Ishikawa (cell line): ENCODE measurements around the gene AICDA.

Experiments used
- MAX ChIP-seq: IDR thresholded peaks from 2 replicates; pipeline ENCODE4 v1.6.1; 2012
- TCF12 ChIP-seq: IDR thresholded peaks from 2 replicates; pipeline ENCODE4 v1.6.1; 2012; ENCODE audit warnings: low read depth
- YY1 ChIP-seq: IDR thresholded peaks from 2 replicates; pipeline ENCODE4 v1.6.1; 2012; ENCODE audit warnings: low read depth
- ZBTB7A ChIP-seq: IDR thresholded peaks from 2 replicates; pipeline ENCODE4 v1.6.1; 2012; ENCODE audit warnings: low read depth

- TF ChIP-seq TCF12: no peak
- TF ChIP-seq MAX: no peak
- no peak for TF ChIP-seq ZBTB7A
- no peak for TF ChIP-seq YY1
Measured at GRCh38 chr12:8593246-8593645, 19.4 kb downstream of the AICDA start.
